ENCODE data around the gene SMS.

DNA sequence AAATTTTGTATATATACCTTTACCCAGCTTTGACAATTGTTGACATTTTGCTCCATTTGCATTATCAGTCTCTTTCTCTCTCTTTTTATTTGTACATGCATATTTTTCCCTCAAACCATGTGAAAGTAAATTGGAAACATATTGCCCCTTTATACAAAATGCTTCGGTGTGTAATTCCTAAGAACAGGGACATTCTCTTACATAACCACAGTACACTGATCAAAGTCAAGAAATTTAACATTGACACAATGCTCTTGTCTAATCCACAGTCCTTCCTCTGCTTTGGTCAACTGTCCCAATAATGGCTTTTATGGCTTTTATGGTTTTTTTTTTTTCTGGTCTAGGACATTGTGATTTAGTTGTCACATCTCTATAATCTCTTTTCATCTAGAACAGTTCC is 9.5 kb upstream of the SMS start:
- TF ChIP-seq FOS (IDR thresholded peaks at IDR 0.05; ENCODE audit: low read depth, low read length) (no peak), CHD1 (IDR thresholded peaks at IDR 0.05; ENCODE audit: low read depth, low read length) (no peak), MAZ (IDR thresholded peaks at IDR 0.05; ENCODE audit: borderline replicate concordance, low read depth, low read length) (no peak), MXI1 (IDR thresholded peaks at IDR 0.05; ENCODE audit: borderline replicate concordance, low read depth, low read length) (no peak), POLR2A (IDR thresholded peaks at IDR 0.05; ENCODE audit: low read depth, low read length) (no peak), CEBPB (IDR thresholded peaks at IDR 0.05; ENCODE audit: low read depth, low read length) (no peak), RCOR1 (IDR thresholded peaks at IDR 0.05; ENCODE audit: insufficient replicate concordance, low read length) (no peak), MAFK (IDR thresholded peaks at IDR 0.05; ENCODE audit: low read depth, low read length) (no peak), SMC3 (IDR thresholded peaks at IDR 0.05; ENCODE audit: low read depth, low read length) (no peak), BHLHE40 (IDR thresholded peaks at IDR 0.05; ENCODE audit: low read depth, low read length) (no peak)
- TF ChIP-seq, protein P1, sequence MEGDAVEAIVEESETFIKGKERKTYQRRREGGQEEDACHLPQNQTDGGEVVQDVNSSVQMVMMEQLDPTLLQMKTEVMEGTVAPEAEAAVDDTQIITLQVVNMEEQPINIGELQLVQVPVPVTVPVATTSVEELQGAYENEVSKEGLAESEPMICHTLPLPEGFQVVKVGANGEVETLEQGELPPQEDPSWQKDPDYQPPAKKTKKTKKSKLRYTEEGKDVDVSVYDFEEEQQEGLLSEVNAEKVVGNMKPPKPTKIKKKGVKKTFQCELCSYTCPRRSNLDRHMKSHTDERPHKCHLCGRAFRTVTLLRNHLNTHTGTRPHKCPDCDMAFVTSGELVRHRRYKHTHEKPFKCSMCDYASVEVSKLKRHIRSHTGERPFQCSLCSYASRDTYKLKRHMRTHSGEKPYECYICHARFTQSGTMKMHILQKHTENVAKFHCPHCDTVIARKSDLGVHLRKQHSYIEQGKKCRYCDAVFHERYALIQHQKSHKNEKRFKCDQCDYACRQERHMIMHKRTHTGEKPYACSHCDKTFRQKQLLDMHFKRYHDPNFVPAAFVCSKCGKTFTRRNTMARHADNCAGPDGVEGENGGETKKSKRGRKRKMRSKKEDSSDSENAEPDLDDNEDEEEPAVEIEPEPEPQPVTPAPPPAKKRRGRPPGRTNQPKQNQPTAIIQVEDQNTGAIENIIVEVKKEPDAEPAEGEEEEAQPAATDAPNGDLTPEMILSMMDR (conservative IDR thresholded peaks at IDR 0.05; ENCODE audit: low read depth, low read length), result no peak
- TF ChIP-seq, protein P2, sequence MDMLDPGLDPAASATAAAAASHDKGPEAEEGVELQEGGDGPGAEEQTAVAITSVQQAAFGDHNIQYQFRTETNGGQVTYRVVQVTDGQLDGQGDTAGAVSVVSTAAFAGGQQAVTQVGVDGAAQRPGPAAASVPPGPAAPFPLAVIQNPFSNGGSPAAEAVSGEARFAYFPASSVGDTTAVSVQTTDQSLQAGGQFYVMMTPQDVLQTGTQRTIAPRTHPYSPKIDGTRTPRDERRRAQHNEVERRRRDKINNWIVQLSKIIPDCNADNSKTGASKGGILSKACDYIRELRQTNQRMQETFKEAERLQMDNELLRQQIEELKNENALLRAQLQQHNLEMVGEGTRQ (IDR thresholded peaks at IDR 0.05; ENCODE audit: low read depth, low read length), result no peak
